Measurements from ENCODE around the gene DIP2C. TPM values are rescaled to one million over a fixed set of nuclear protein-coding genes. Genes with fewer than 3 reads are reported as not detected.

The DIP2C gene
- total RNA-seq, 4 donors from 2014 or later: 10.5 to 40.5 (median 19.5) TPM

- no peak for DNase-seq
- Histone ChIP-seq H3K4me3 (no peak overlapping the region), H3K4me1 (peaks cover 0 to 5% of the 10 kb centered on the region in 2 donors), H3K36me3 (no peaks in the 10 kb centered on the region), H3K9me3 (no peaks in the 10 kb centered on the region), H3K27me3 (no peaks in the 10 kb centered on the region), H3K27ac (no peak overlapping the region)
- intact Hi-C loops (cut with DNase I; ENCODE audit: low total_unique reads): no loop called here
- TF ChIP-seq POLR2A (IDR thresholded peaks at IDR 0.05): no peak
- TF ChIP-seq CTCF (IDR thresholded peaks at IDR 0.05): no peak
Observed at GRCh38 chr10:572696-573095, 116.8 kb downstream of the DIP2C start.

- intact Hi-C loops (cut with DNase I; ENCODE audit: low total_unique reads): no loop called here
Observed at GRCh38 chr10:571688-572451, 117.6 kb downstream of the DIP2C start.

GRCh38 chr10:571166-571565, 118.3 kb downstream of the DIP2C start:
- H3K27me3 ChIP-seq: no peaks in the 10 kb centered on the region
- DNase-seq: no peak
- no peak overlapping the region for H3K4me3 ChIP-seq
- intact Hi-C loops (cut with DNase I; ENCODE audit: low total_unique reads): no loop called here
- no peak overlapping the region for H3K27ac ChIP-seq
- H3K9me3 ChIP-seq: no peaks in the 10 kb centered on the region
- no peaks in the 10 kb centered on the region for H3K36me3 ChIP-seq
- H3K4me1 ChIP-seq: peaks cover 0 to 5% of the 10 kb centered on the region in 2 donors
- TF ChIP-seq POLR2A (IDR thresholded peaks at IDR 0.05): no peak
- no peak for TF ChIP-seq CTCF (IDR thresholded peaks at IDR 0.05)

More at GRCh38 chr10:571688-572451, 117.6 kb downstream of the DIP2C start:
- H3K27ac ChIP-seq: no peak overlapping the region
- H3K9me3 ChIP-seq: no peaks in the 10 kb centered on the region
- TF ChIP-seq POLR2A (IDR thresholded peaks at IDR 0.05) (no peak), CTCF (IDR thresholded peaks at IDR 0.05) (no peak)
- H3K36me3 ChIP-seq: no peaks in the 10 kb centered on the region
- H3K27me3 ChIP-seq: no peaks in the 10 kb centered on the region
- H3K4me1 ChIP-seq: peaks cover 0 to 5% of the 10 kb centered on the region in 2 donors
- DNase-seq: no peak
- no peak overlapping the region for H3K4me3 ChIP-seq

- H3K4me3 ChIP-seq: no peak overlapping the region
- no peaks in the 10 kb centered on the region for H3K9me3 ChIP-seq
- H3K4me1 ChIP-seq: peaks cover 0 to 2% of the 10 kb centered on the region in 2 donors
- intact Hi-C loops (cut with DNase I; ENCODE audit: low total_unique reads): no loop called here
- DNase-seq: no peak
- H3K27me3 ChIP-seq: no peaks in the 10 kb centered on the region
- H3K36me3 ChIP-seq: no peaks in the 10 kb centered on the region
- no peak for TF ChIP-seq CTCF (IDR thresholded peaks at IDR 0.05)
- TF ChIP-seq POLR2A (IDR thresholded peaks at IDR 0.05): no peak
- no peak overlapping the region for H3K27ac ChIP-seq
Observed at GRCh38 chr10:570628-571163, 118.8 kb downstream of the DIP2C start.

GRCh38 chr10:569961-570627, 119.4 kb downstream of the DIP2C start:
- no peak for DNase-seq
- H3K27me3 ChIP-seq: no peaks in the 10 kb centered on the region
- intact Hi-C loops (cut with DNase I; ENCODE audit: low total_unique reads): no loop called here
- no peaks in the 10 kb centered on the region for H3K4me1 ChIP-seq
- H3K27ac ChIP-seq: no peak overlapping the region
- TF ChIP-seq CTCF (IDR thresholded peaks at IDR 0.05): no peak
- no peak for TF ChIP-seq POLR2A (IDR thresholded peaks at IDR 0.05)
- H3K36me3 ChIP-seq: no peaks in the 10 kb centered on the region
- H3K9me3 ChIP-seq: no peaks in the 10 kb centered on the region
- H3K4me3 ChIP-seq: no peak overlapping the region
